Panc1 (cell line): ENCODE measurements around the gene CARHSP1. TPM values are rescaled to one million over a fixed set of nuclear protein-coding genes. Genes with fewer than 3 reads are reported as not detected.
A peak's percentile ranks its signal among the peaks of the same experiment; 100 is the strongest.

Source experiments
- ATAC-seq: fragments of 200-7000 bp; cut with Tn5 transposase; 2 replicates; pipeline ENCODE4 v1.9.1; 2020; ENCODE audit warnings: mild to moderate bottlenecking, moderate library complexity
- BruUV-seq: library from RNA; stranded (reverse); fragments of 400-500 nt; replicated peaks from 2 replicates; lab custom pipeline; 2021; lab: Mats Ljungman, UMichigan
- CTCF ChIA-PET: fragments of 300-600 bp; sonication (Branson Sonifier 250); formaldehyde crosslinking; loops from one replicate; lab custom pipeline; 2022; ENCODE audit warnings: antibody characterized with exemption; lab: Charles Lee
- POLR2A ChIA-PET: fragments of 300-600 bp; sonication (Branson Sonifier 250); formaldehyde crosslinking; loops from one replicate; lab custom pipeline; 2022; ENCODE audit warnings: antibody characterized with exemption; lab: Charles Lee
- DNase-seq: peaks from one replicate; pipeline ENCODE4 v3.0.0-alpha.2; 2010; ENCODE audit warnings: low read depth, low spot score
- H3K27ac ChIP-seq: 2 replicates; pipeline ENCODE4 v1.5.1; 2011; ENCODE audit warnings: mild to moderate bottlenecking, low read length, inconsistent platforms
- H3K27me3 ChIP-seq: fragments of 200-500 bp; sonication (Bioruptor generic); 2 replicates; pipeline ENCODE4 v1.6.0; 2014; ENCODE audit warnings: low read length, inconsistent platforms; ENCODE audit not compliant: control insufficient read depth, insufficient read depth
- H3K36me3 ChIP-seq: fragments of 200-500 bp; sonication (Bioruptor generic); 2 replicates; pipeline ENCODE4 v1.5.1; 2014; ENCODE audit warnings: inconsistent platforms, mild to moderate bottlenecking, low read length, moderate library complexity; ENCODE audit not compliant: control insufficient read depth, insufficient read depth
- H3K4me1 ChIP-seq: 2 replicates; pipeline ENCODE4 v1.5.1; 2011; ENCODE audit warnings: inconsistent platforms, mild to moderate bottlenecking, low read length, moderate library complexity; ENCODE audit not compliant: control insufficient read depth, insufficient read depth
- H3K4me3 ChIP-seq, 2 experiments: 2 replicates each; pipeline ENCODE4 v1.5.1; 2011 to 2012; ENCODE audit warnings: low read depth in 2 of 2, low read length in 2 of 2, mild to moderate bottlenecking in 2 of 2, inconsistent platforms in 1 of 2, moderate library complexity in 1 of 2
- H3K9me3 ChIP-seq: fragments of 200-500 bp; sonication (Bioruptor generic); 2 replicates; pipeline ENCODE4 v1.5.1; 2014; ENCODE audit warnings: low read depth, mild to moderate bottlenecking, inconsistent platforms, low read length, moderate library complexity; ENCODE audit not compliant: control insufficient read depth, insufficient read depth
- CTCF ChIP-seq: fragments of 450-650 bp; IDR thresholded peaks from 2 replicates; pipeline ENCODE4 v1.5.1; 2017; ENCODE audit warnings: mild to moderate bottlenecking
- POLR2AphosphoS5 ChIP-seq: IDR thresholded peaks from 2 replicates; pipeline ENCODE4 v1.6.1; 2012; ENCODE audit warnings: mild to moderate bottlenecking, low read depth, low read length, moderate library complexity
- REST ChIP-seq, 2 experiments: IDR thresholded peaks; 2 replicates each; pipeline ENCODE4 v1.6.1; 2011 to 2012; ENCODE audit warnings: low read depth in 2 of 2, control low read depth in 1 of 2, low read length in 1 of 2, mild to moderate bottlenecking in 1 of 2, moderate library complexity in 1 of 2; ENCODE audit not compliant: insufficient read depth in 1 of 2
- SIN3A ChIP-seq: IDR thresholded peaks from 2 replicates; pipeline ENCODE4 v1.6.1; 2012; ENCODE audit warnings: low read depth, mild to moderate bottlenecking, low read length, moderate library complexity, borderline replicate concordance; ENCODE audit not compliant: insufficient read depth
- TCF7L2 ChIP-seq: IDR thresholded peaks from 2 replicates; pipeline ENCODE4 v1.6.1; 2011; ENCODE audit warnings: mild to moderate bottlenecking, low read depth, low read length, inconsistent platforms
- in situ Hi-C: cut with HindIII; loops from 2 replicates; pipeline ENCODE4 v1.10.0; 2016; ENCODE audit warnings: low sequenced_read_pairs, low pct_unique_long_range_greater_than_20kb
- intact Hi-C: fragments of 100-400 bp; cut with micrococcal nuclease; formaldehyde crosslinking; loops from one replicate; pipeline ENCODE4 v1.10.0; 2022; ENCODE audit not compliant: unreplicated experiment
- total RNA-seq: library from RNA; stranded (reverse); gene quantifications from one replicate; pipeline ENCODE4 v1.2.1, GENCODE V29; 2021; ENCODE audit not compliant: unreplicated experiment

The CARHSP1 gene
- total RNA-seq, 1 experiment from 2014 or later, result 158 TPM

GRCh38 chr16:8905795-8906591 lies 37.2 kb upstream of the CARHSP1 start:
- H3K4me1 ChIP-seq, result no peaks in the 10 kb centered on the region
- intact Hi-C loops (loop anchor here (2.0 kb wide), 1 partner anchor 103 kb away; no protein-coding TSS in a partner anchor), in situ Hi-C loops (no loop called here)
- H3K27me3 ChIP-seq, result no peaks in the 10 kb centered on the region
- CTCF ChIA-PET, result interaction anchor here (0.6 to 1.2 kb wide), 2 partner anchors 103 to 1832 kb away, joined by 3 to 6 read pairs; no protein-coding TSS in a partner anchor
- TF ChIP-seq CTCF, result peak; percentile 48
- no peak for TF ChIP-seq SIN3A
- ATAC-seq (peak; percentile 62; the same call in 1 of the 2 replicates), DNase-seq (no peak)
- no peak overlapping the region for H3K27ac ChIP-seq
- H3K4me3 ChIP-seq, result no peak overlapping the region
- no peaks in the 10 kb centered on the region for H3K9me3 ChIP-seq
- peaks cover 39% of the 10 kb centered on the region for H3K36me3 ChIP-seq
- POLR2A ChIA-PET, result no interaction called here
- BruUV-seq, result no TSS peak

GRCh38 chr16:8905168-8905762 lies 36.5 kb upstream of the CARHSP1 start:
- ChIA-PET CTCF (interaction anchor here (1.2 kb wide), 1 partner anchor 103 kb away, joined by 6 read pairs; no protein-coding TSS in a partner anchor), POLR2A (no interaction called here)
- Histone ChIP-seq H3K27ac (no peak overlapping the region), H3K4me3 (no peak overlapping the region), H3K9me3 (no peaks in the 10 kb centered on the region), H3K27me3 (no peaks in the 10 kb centered on the region), H3K4me1 (no peaks in the 10 kb centered on the region), H3K36me3 (peaks cover 42% of the 10 kb centered on the region)
- no TSS peak for BruUV-seq
- in situ Hi-C loops, result no loop called here
- DNase-seq (peak; percentile 35), ATAC-seq (peak; percentile 89)
- TF ChIP-seq SIN3A, result no peak
- peak; percentile 70 for TF ChIP-seq CTCF
- intact Hi-C loops, result loop anchor here (2.0 kb wide), 1 partner anchor 104 kb away; no protein-coding TSS in a partner anchor

GRCh38 chr16:8904018-8904430 lies 35.2 kb upstream of the CARHSP1 start:
- in situ Hi-C loops, result no loop called here
- Histone ChIP-seq H3K4me1 (no peaks in the 10 kb centered on the region), H3K27me3 (no peaks in the 10 kb centered on the region), H3K27ac (no peak overlapping the region), H3K9me3 (no peaks in the 10 kb centered on the region), H3K36me3 (peaks cover 48% of the 10 kb centered on the region), H3K4me3 (no peak overlapping the region)
- no peak for DNase-seq
- POLR2A ChIA-PET, result no interaction called here
- ATAC-seq, result no peak
- TF ChIP-seq SIN3A (no peak), REST (IDR thresholded peaks at IDR 0.05; ENCODE audit: insufficient read depth in 1 of 2, low read depth in 2 of 2, low read length in 1 of 2) (no peak), CTCF (no peak), POLR2AphosphoS5 (no peak), TCF7L2 (no peak)
- intact Hi-C loops, result loop anchor here (2.0 kb wide), 1 partner anchor 105 kb away; no protein-coding TSS in a partner anchor
- BruUV-seq, result no TSS peak
- CTCF ChIA-PET, result interaction anchor here (0.6 kb wide), 1 partner anchor 25 kb away, joined by 5 read pairs; no protein-coding TSS in a partner anchor
